Inflammatory macrophage treated with lipopolysaccharide for 4 hours (primary cell): ENCODE measurements around the gene ACTR3.
"Not testable (repeated sequence)": the region's sequence is repeated elsewhere in the genome, so short reads cannot be mapped to it uniquely, and the experiment has no call there.

ENCODE experiments used
- DNase-seq: peaks from one replicate; pipeline ENCODE4 v3.0.0-alpha.2; 2020

The ACTR3 gene

GRCh38 chr2:113906647-113907046, 16.8 kb downstream of the ACTR3 start:
- DNase-seq, result no peak

DNA sequence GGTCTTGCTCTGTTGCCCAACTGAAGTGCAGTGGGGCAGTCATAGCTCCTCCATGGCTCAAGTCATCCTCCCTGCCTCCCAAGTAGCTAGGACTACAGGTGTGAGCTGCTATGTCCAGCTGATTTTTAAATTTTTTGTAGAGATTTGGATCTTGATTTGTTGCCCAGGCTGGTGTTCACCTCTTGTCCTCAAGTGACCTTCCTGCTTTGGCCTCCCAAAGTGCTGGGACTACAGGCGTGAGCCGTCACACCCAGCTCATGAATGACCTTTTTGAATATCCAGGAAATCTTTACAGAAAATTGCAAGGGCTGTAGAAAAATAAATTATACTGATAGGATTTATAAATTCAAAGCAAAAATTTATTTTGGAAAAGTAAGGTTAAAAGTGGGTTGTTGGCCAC, 17.4 kb downstream of the ACTR3 start:
- no peak for DNase-seq

GRCh38 chr2:113910110-113910717, 20.3 kb downstream of the ACTR3 start:
- DNase-seq, result no peak

- DNase-seq, result peak; percentile 28
Measured at GRCh38 chr2:113910967-113911678, 21.2 kb downstream of the ACTR3 start.

DNA sequence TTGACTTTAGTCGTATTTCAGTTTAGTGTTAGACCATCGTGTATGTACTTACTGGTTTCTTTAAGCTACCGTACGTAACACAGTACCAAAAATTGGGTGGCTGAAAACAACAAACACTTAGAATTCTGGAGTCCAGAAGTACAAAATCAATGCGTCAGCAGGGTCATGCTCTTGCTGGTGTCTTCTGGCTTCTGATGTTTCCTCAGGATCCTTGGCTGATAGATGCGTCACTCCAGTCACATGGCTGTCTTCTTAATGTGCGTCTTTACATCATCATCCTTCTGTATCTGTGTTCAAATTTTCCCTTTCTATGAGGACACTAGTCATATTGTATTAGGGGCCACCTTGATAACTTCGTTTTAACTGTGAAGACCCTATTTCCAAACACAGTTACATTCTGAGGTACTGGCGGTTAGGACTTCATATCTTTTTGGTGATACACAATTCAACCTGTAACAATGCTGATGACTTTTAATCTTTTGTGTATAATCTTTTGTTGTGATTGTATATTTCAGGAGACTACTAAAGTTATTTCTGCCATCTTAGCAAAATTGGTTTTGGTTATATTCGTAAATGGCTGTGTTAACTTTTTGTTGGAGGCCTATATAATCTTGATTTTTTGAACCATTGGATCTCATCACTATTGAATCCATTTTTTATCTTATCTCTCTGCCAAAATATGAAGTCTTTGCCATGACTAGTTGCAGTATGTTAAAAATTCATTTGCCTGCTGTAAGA, 25.4 kb downstream of the ACTR3 start:
- DNase-seq, result peak; percentile 74

- no peak for DNase-seq
Measured at GRCh38 chr2:113918229-113918628, 28.3 kb downstream of the ACTR3 start.

- no peak for DNase-seq
Measured at GRCh38 chr2:113920996-113921395, 31.1 kb downstream of the ACTR3 start.

DNA sequence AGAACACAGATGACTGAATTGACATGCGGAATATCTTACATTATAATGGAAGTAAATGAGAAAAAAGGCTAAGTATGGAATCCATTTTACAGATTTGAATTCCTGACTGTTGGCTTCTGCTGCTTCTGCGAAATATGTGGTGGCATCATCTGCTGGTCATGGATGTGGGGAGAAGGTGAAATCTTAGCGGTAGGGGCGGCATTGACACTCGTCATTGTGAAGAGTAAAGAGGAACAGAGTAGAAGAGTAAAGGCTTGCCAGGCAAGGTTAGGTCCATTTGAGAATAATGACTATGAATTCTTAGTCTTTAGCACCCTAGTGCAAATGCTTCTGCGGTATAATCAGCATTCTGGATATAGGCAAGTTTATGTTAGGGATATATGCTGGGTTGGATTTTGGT, 32.4 kb downstream of the ACTR3 start:
- DNase-seq, result no peak

DNA sequence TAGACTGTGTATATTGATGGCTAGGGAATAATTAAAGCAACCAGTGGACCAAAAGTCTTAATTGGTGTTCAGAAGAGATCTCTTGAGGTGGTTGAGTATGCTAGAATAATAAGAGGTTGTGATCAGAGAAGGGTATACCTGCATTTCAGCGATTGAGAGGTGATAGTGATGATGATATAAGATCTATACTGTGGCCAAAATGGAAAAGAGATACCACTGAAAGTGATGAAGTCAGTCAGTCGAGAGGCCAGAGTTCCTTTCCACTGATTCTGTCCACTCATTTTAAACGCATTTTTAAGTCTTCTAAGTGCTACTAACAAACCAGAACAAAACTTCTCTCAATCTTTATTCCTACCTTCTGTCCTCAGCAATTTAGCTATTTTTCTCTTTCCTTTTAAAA, 32.9 kb downstream of the ACTR3 start:
- no peak for DNase-seq

DNA sequence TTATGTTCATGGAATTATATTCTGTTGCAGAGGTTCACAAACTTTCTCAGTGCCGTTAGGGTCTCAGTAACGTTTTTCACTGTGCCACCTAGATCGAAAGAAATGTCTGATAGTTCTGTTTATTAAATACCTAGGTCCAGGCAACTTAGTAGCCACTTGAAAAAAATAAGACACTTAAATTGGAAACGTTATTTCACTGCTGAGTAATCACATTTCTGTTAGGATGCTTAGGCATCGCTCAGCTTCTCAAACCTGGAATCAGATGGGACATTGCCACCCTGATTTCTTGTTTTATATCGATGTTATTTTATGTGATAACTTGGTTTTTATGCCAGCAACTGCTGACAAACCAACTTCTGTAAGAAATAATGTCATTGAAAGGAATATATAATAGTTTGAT, 36.0 kb downstream of the ACTR3 start:
- no peak for DNase-seq

- DNase-seq, result no peak
Measured at GRCh38 chr2:113926314-113926713, 36.4 kb downstream of the ACTR3 start.

- no peak for DNase-seq
Measured at GRCh38 chr2:113930448-113930847, 40.6 kb downstream of the ACTR3 start.

- DNase-seq, result no peak
Measured at GRCh38 chr2:113937501-113937900, 47.6 kb downstream of the ACTR3 start.

DNA sequence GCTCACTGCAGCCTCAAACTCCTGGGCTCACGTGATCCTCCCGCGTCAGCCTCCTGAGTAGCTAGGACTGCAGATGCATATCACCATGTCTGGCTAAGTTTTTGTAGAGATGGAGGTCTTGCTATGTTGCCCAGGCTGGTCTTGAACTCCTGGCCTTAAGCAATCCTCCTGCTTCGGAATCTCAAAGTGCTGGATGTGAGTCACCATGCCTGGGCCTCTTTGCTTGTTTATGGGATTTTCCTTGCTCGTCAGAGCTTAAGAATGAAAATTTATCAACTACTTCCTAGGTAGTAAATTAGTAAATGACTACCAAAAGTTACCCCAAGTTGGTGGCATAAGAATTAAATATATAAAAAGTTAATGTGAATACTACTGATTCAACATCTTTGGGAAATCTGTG, 51.0 kb downstream of the ACTR3 start:
- DNase-seq, result no peak

DNA sequence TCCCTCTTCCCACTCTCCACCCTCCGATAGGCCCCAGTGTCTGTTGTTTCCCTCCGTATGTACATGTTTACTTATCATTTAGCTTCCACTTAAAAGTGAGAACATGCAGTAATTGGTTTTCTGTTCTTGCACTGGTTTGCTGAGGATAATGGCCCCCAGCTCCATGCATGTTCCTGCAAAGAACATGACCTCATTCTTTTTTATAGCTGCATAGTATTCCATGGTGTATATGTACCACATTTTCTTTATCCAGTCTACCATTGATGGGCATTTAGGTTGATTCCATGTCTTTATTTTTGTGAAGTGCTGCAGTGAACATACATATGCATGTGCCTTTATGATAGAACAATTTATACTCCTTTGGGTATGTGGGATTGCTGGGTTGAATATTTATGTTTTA, 55.9 kb downstream of the ACTR3 start:
- DNase-seq, result not testable (repeated sequence)

DNA sequence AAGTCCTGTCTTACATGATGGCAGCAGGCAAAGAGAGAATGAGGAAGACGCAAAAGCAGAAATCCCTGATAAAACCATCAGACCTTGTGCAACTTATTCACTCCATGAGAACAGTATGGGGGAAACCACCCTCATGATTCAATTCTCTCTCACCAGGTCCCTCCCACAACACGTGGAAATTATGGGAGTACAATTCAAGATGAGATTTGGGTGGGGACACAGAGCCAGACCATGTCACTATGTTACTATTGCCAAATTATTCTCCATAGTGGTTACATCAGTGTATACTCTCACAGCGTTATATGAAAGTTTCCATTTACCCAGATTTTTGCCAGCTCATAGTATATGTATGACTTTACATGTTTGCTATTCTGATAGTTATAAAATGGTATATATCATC, 61.0 kb downstream of the ACTR3 start:
- DNase-seq, result peak; percentile 92

DNA sequence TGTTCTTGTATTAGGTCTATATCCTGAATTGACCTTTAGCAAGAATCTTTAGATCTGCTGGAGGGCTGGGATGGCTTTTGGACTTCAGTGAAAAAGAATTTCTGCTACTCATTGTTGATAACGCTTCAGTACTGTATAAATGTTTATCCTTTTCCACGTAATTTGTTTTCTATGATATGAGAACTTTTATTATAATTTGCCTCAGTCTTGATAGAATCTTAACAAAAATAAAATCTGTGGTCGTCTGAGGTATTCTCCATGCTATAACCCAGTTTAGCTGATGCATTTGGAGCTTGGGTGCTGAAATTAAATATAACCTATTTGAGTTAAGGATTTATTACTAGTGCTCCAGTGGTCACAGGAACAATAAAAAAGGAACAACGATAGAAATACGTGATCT, 71.1 kb downstream of the ACTR3 start:
- no peak for DNase-seq

- DNase-seq, result peak; percentile 39
Measured at GRCh38 chr2:113962692-113963480, 73.0 kb downstream of the ACTR3 start.

DNA sequence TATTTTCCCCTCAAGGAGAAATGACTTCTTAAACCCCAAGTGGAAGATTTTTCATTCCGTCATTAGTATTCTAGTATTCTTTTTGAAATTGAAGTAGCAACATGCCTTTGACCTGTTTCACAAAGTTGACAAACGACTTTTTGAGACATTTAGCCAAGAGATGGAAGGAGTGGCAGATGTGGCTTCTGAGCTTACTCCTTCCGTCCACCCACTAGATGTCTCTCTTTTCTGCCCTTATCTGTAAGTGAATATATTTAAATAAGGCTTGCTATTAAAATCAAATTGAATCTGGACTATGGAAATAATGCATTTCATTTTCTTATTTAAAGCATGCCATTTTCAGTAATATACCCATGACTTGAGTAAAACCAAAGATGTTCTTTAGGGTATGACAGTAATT, 74.1 kb downstream of the ACTR3 start:
- no peak for DNase-seq

DNA sequence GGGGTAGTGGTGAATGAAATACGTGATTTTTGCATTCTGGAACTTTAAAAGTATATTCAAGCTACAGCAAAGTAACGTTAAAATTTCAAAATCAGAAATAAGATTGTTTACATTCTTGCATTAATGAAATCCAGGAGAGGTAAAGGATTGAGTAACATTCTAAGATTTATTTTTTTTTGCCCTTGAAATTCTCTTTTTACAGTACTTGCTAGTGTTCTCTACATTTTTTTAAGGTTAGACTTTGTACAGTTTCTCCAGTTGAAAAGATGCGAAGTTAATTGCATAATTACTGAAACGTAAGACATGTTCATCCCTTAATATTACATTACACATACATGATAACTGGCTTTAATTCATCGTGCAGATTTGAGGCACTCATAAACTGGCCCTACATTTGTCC, 74.5 kb downstream of the ACTR3 start:
- no peak for DNase-seq

- no peak for DNase-seq
Measured at GRCh38 chr2:113965228-113965627, 75.3 kb downstream of the ACTR3 start.

DNA sequence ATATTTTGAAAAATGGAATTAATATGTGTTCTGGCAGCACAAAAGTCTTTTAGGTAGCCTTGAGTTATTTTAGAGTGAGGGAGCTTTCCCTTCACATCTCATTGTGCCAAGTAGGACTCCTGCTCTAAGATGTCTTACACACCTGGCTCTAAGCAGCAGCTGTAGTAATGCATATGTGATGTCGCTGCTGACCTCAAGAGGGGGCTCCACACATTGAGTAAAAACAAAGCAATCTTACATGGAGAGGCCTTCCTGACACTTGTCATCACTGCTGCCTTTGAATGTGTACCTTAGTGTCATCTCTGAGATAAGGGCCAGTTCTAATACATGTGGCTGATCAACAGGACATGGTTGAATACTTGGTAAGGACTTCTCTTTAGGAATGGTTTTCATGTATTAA, 75.8 kb downstream of the ACTR3 start:
- peak; percentile 44 for DNase-seq

GRCh38 chr2:113966171-113966570, 76.3 kb downstream of the ACTR3 start:
- DNase-seq, result no peak
